Measurements from ENCODE around the gene SNX12.

DNA sequence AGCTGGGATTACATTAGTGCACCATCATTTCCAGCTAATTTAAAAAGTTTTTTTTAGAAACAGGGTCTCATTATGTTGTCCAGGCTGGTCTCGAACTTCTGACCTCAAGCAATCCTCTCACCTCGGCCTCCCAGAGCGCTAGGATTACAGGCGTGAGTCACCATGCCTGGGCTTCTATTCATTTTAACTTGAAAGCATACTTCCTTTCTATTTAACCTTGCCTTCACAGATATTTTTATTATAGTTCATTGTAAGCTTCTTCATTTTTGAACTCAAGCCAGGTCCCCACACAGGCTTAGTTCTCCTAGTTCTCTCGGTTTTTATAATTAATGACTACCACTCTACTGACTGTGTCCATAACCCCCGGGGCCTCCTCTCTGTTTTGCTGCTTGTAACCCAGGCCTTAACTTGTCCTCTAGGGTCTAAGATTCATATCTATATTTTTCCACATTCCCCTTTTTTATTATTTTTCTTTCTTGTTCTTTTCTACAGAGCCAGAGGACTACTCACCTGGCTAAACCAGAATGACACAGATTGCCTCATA is 50.7 kb downstream of the SNX12 start:
- TF ChIP-seq, protein P1, sequence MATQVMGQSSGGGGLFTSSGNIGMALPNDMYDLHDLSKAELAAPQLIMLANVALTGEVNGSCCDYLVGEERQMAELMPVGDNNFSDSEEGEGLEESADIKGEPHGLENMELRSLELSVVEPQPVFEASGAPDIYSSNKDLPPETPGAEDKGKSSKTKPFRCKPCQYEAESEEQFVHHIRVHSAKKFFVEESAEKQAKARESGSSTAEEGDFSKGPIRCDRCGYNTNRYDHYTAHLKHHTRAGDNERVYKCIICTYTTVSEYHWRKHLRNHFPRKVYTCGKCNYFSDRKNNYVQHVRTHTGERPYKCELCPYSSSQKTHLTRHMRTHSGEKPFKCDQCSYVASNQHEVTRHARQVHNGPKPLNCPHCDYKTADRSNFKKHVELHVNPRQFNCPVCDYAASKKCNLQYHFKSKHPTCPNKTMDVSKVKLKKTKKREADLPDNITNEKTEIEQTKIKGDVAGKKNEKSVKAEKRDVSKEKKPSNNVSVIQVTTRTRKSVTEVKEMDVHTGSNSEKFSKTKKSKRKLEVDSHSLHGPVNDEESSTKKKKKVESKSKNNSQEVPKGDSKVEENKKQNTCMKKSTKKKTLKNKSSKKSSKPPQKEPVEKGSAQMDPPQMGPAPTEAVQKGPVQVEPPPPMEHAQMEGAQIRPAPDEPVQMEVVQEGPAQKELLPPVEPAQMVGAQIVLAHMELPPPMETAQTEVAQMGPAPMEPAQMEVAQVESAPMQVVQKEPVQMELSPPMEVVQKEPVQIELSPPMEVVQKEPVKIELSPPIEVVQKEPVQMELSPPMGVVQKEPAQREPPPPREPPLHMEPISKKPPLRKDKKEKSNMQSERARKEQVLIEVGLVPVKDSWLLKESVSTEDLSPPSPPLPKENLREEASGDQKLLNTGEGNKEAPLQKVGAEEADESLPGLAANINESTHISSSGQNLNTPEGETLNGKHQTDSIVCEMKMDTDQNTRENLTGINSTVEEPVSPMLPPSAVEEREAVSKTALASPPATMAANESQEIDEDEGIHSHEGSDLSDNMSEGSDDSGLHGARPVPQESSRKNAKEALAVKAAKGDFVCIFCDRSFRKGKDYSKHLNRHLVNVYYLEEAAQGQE (IDR thresholded peaks at IDR 0.05; ENCODE audit: insufficient replicate concordance, low read depth): no peak
- no peak for TF ChIP-seq GABPA (IDR thresholded peaks at IDR 0.05; ENCODE audit: low read depth)

All from HL-60 (cell line).